NCI-H1105 (cell line): Measurements from ENCODE around the gene BHLHE41.

Experiments used
- DNase-seq: peaks from one replicate; lab custom pipeline; 2025; lab: John Stamatoyannopoulos, UW

Gene BHLHE41

GRCh38 chr12:26113853-26114719 is 10.8 kb downstream of the BHLHE41 start:
- peak; percentile 77 for DNase-seq

GRCh38 chr12:26113181-26113654 is 11.6 kb downstream of the BHLHE41 start:
- DNase-seq: peak; percentile 54

- DNase-seq: no peak
These were observed 12.1 kb downstream of the BHLHE41 start for GRCh38 chr12:26112703-26113147.

GRCh38 chr12:26112232-26112631 is 12.6 kb downstream of the BHLHE41 start:
- no peak for DNase-seq

GRCh38 chr12:26109343-26109881 is 15.4 kb downstream of the BHLHE41 start:
- DNase-seq: peak; percentile 4

GRCh38 chr12:26108915-26109314 is 15.9 kb downstream of the BHLHE41 start:
- DNase-seq: no peak

- DNase-seq: no peak
These were observed 18.5 kb downstream of the BHLHE41 start for GRCh38 chr12:26106347-26106746.

- no peak for DNase-seq
These were observed 21.9 kb downstream of the BHLHE41 start for GRCh38 chr12:26102953-26103352.

- DNase-seq: no peak
These were observed 23.1 kb downstream of the BHLHE41 start for GRCh38 chr12:26101763-26102162.

- peak; percentile 94 for DNase-seq
These were observed 23.5 kb downstream of the BHLHE41 start for GRCh38 chr12:26101350-26101734.

GRCh38 chr12:26100666-26101349 is 24.0 kb downstream of the BHLHE41 start:
- DNase-seq: no peak

GRCh38 chr12:26097046-26097878 is 27.6 kb downstream of the BHLHE41 start:
- DNase-seq: peak; percentile 50

GRCh38 chr12:26096036-26096435 is 28.8 kb downstream of the BHLHE41 start:
- DNase-seq: no peak

- no peak for DNase-seq
These were observed 29.7 kb downstream of the BHLHE41 start for GRCh38 chr12:26095186-26095585.

GRCh38 chr12:26092346-26093105 is 32.3 kb downstream of the BHLHE41 start:
- no peak for DNase-seq

- no peak for DNase-seq
These were observed 33.0 kb downstream of the BHLHE41 start for GRCh38 chr12:26091822-26092221.

- DNase-seq: no peak
These were observed 33.9 kb downstream of the BHLHE41 start for GRCh38 chr12:26090836-26091510.

GRCh38 chr12:26088998-26089397 is 35.8 kb downstream of the BHLHE41 start:
- no peak for DNase-seq

GRCh38 chr12:26086936-26087335 is 37.9 kb downstream of the BHLHE41 start:
- DNase-seq: no peak

- no peak for DNase-seq
These were observed 43.9 kb downstream of the BHLHE41 start for GRCh38 chr12:26080911-26081310.
